Type B pancreatic cell (in vitro differentiated cells): Measurements from ENCODE around the gene CTDP1. TPM values are rescaled to one million over a fixed set of nuclear protein-coding genes. Genes with fewer than 3 reads are reported as not detected.

Experiments used
- DNase-seq: peaks from one replicate; pipeline ENCODE4 v3.0.0; 2021; ENCODE audit warnings: mixed read lengths; ENCODE audit not compliant: unreplicated experiment; ENCODE audit errors: extremely low spot score
- H3K27ac Mint-ChIP-seq: 2 replicates; pipeline ENCODE4 v1.8.0; 2021; ENCODE audit warnings: mild to moderate bottlenecking, mixed read lengths
- H3K27me3 Mint-ChIP-seq: 2 replicates; pipeline ENCODE4 v1.8.0; 2021; ENCODE audit warnings: mixed read lengths
- H3K36me3 Mint-ChIP-seq: 2 replicates; pipeline ENCODE4 v1.8.0; 2021; ENCODE audit warnings: mixed read lengths
- H3K4me1 Mint-ChIP-seq: one replicate; pipeline ENCODE4 v1.8.0; 2021; ENCODE audit warnings: mixed read lengths; ENCODE audit not compliant: unreplicated experiment
- H3K4me3 Mint-ChIP-seq: 2 replicates; pipeline ENCODE4 v1.8.0; 2021; ENCODE audit warnings: mild to moderate bottlenecking, mixed read lengths
- H3K9me3 Mint-ChIP-seq: 2 replicates; pipeline ENCODE4 v1.8.0; 2021; ENCODE audit warnings: mixed read lengths
- total RNA-seq: library from RNA; stranded (reverse); gene quantifications from 2 replicates; pipeline ENCODE4 v1.2.1, GENCODE V29; 2021; ENCODE audit warnings: low replicate concordance
- TF ChIP-seq, protein P1 (sequence below): fragments of 200-600 bp; sonication (generic); conservative IDR thresholded peaks from 2 replicates; pipeline ENCODE4 v1.5.0; 2021; ENCODE audit warnings: antibody characterized with exemption, mild to moderate bottlenecking

Gene CTDP1
- total RNA-seq, 1 donor from 2014 or later, result 21.1 TPM

DNA sequence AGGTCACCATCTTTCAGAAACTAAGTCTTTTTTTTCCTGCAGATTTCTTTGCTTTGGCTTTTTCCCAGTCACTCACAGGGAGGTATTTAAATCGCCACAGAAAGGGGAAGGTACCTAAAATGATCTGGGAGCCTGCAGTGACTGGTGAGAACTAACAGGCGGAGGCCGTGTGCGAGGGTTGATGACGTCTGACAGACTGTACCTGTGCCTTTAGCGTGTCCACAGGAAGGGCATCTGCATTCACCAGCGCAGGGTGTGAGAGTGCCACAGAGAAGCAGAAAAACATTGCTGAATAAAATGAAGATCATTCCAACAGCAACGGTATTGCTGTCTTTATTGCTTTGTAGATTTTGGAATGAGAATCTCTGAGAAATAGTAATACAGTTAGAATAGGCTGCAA lies 5.7 kb downstream of the CTDP1 start:
- no peaks in the 10 kb centered on the region for H3K36me3 Mint-ChIP-seq
- H3K4me3 Mint-ChIP-seq, result no peak overlapping the region
- H3K27ac Mint-ChIP-seq, result no peak overlapping the region
- H3K4me1 Mint-ChIP-seq, result peaks cover 14% of the 10 kb centered on the region
- no peaks in the 10 kb centered on the region for H3K27me3 Mint-ChIP-seq
- TF ChIP-seq, protein P1, sequence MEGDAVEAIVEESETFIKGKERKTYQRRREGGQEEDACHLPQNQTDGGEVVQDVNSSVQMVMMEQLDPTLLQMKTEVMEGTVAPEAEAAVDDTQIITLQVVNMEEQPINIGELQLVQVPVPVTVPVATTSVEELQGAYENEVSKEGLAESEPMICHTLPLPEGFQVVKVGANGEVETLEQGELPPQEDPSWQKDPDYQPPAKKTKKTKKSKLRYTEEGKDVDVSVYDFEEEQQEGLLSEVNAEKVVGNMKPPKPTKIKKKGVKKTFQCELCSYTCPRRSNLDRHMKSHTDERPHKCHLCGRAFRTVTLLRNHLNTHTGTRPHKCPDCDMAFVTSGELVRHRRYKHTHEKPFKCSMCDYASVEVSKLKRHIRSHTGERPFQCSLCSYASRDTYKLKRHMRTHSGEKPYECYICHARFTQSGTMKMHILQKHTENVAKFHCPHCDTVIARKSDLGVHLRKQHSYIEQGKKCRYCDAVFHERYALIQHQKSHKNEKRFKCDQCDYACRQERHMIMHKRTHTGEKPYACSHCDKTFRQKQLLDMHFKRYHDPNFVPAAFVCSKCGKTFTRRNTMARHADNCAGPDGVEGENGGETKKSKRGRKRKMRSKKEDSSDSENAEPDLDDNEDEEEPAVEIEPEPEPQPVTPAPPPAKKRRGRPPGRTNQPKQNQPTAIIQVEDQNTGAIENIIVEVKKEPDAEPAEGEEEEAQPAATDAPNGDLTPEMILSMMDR, result no peak
- H3K9me3 Mint-ChIP-seq, result no peaks in the 10 kb centered on the region
- no peak for DNase-seq

DNA sequence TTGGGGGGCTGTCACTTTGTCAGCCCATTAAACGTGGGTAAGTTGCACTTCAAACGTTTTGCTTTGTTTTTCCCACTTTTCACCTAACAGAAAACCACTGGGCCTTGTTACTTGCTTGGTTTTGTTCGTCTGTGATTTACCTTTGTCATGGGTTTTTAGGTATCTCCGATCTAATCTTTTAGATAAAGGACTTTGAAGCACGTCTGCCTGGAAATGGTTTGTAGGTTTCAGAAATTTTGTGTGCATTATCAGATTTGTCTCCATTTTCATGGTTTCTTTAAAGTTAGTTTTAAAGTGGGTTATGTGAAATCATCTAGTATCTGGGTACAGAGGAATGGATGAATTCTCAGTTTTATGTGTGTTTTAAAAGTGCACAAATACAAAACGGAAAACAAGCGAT lies 6.4 kb downstream of the CTDP1 start:
- H3K4me3 Mint-ChIP-seq, result no peak overlapping the region
- no peaks in the 10 kb centered on the region for H3K36me3 Mint-ChIP-seq
- TF ChIP-seq, protein P1, result no peak
- H3K4me1 Mint-ChIP-seq, result peaks cover 8% of the 10 kb centered on the region
- DNase-seq, result no peak
- no peaks in the 10 kb centered on the region for H3K9me3 Mint-ChIP-seq
- no peaks in the 10 kb centered on the region for H3K27me3 Mint-ChIP-seq
- H3K27ac Mint-ChIP-seq, result no peak overlapping the region

DNA sequence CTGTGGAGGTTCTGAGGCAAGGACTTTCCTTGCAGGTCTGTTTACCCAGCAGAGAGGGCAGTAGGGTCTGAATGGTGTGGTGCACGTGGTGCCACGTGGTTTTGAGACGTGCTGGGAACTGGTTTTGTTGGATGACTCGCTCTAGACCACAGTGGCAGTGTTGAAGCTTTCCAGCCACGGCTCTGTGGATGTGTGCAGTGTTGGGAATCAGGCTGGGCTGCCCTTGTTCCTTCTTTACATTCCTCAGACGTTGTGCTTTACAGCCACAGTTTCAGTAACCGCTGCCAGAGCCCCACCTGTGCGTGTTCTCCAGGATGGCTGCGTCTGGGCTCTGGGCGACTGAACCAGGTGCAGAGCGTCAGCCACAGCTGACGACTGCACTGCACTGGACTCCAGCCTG lies 8.2 kb downstream of the CTDP1 start:
- Mint-ChIP-seq H3K27ac (no peak overlapping the region), H3K36me3 (no peaks in the 10 kb centered on the region), H3K9me3 (no peaks in the 10 kb centered on the region), H3K27me3 (no peaks in the 10 kb centered on the region), H3K4me3 (no peak overlapping the region), H3K4me1 (peaks cover 13% of the 10 kb centered on the region)
- no peak for DNase-seq
- TF ChIP-seq, protein P1, result no peak

DNA sequence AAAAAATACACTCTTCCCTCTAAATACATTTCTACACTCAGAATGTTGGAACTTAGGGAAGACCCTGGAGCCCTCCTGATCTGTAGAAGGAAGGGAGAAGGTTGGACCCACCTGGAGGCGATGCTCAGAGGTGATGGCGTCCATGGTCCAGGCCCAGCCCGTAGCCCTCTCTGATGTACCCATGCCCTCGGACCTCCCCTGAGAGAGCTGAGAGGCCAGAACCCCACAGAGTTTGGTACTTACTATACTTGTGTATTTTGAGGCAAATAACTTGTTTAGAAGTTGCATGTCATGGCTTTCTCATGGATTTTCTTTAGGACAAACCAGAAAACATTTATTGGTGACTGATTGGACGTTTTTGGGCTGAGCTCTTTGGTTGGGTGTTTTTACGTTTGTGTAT lies 10.5 kb downstream of the CTDP1 start:
- H3K36me3 Mint-ChIP-seq, result no peaks in the 10 kb centered on the region
- DNase-seq, result no peak
- no peak overlapping the region for H3K4me3 Mint-ChIP-seq
- no peak overlapping the region for H3K27ac Mint-ChIP-seq
- no peaks in the 10 kb centered on the region for H3K9me3 Mint-ChIP-seq
- TF ChIP-seq, protein P1, result no peak
- peaks cover 12% of the 10 kb centered on the region for H3K4me1 Mint-ChIP-seq
- H3K27me3 Mint-ChIP-seq, result no peaks in the 10 kb centered on the region

DNA sequence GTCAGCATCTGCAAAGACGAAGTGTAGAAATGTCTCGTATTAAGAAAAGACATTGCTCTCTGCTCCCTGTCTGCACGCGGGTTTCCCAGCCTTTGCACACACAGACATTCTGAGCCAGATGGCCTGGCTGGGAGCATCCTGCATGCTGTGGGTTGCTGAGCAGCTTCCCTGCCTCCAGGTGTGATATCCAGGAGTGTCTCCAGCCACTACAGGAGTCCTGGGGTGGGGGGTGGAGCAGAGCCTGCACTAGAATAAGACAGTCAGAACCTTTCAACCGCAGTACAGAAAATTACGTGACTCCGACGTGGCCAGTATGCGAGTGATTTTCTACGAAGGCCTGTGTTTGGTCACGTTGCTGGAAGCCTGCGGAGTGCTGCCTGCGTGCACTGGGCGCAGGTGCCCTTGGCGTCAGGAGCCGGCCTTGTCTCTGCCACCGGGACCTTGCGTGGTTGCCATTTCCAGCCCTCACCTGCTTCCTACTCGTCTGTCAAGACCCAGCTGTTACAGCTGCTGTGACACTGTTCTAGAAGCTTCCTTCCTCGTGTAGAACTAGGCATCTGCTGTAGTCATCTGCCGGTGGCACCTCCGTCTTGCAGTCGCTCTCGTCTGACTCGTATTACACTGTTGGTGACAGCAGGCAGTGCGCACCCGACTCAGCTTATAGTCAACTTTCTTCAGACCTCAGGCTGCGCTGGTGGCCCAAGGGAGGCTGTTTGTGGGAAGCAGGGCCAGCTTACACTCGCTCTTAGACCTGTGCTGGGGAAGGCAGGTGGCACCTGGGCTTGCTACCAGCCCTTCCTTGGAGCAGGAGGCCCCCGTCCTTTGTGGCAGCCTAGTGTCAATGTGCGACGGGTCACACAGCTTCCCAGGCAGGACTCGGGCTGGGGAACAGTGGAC lies 11.2 kb downstream of the CTDP1 start:
- TF ChIP-seq, protein P1, result no peak
- Mint-ChIP-seq H3K4me1 (peaks cover 12% of the 10 kb centered on the region), H3K27ac (no peak overlapping the region), H3K4me3 (no peak overlapping the region), H3K36me3 (no peaks in the 10 kb centered on the region), H3K9me3 (no peaks in the 10 kb centered on the region), H3K27me3 (no peaks in the 10 kb centered on the region)
- no peak for DNase-seq
